ENCODE measurements around the gene SFMBT1.

Gene SFMBT1

DNA sequence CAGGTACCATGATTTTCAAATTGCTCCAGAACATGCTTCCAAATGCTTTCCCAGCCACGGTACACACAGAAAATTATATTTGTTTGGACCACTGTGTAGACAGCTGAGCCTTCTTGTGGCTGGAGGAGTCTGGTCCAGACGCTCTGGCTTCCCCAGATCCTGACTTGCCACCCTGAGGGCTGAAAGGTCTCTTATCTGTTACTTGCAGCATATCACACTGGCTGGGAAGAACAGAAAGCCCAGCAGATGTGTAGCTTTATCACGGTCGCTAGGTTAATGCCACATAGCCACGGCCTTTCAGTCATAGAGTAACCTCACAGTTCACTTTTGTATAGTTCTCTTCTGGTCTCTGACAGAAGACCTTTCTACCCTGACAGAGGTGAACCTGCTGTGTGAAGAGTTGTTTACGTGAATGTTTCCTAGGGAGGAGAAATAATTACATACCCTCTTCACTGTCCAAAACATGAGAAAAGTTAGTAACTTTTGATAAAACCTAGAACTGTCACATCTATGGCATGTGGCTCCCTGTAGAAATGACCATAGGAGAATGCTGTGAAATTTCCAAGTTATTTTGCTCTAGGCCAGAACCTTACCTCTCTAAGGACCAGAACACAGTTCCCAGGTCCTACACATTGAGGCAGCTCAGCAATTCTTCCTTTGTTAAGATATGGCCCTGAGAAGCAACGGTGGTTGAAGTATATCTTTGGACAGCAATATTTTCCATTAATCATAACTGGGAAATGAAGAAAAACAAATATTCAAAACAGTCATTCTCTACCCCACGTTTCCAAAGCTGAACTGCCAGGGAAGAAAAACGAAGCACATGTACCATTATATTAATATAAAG, 132.8 kb downstream of the SFMBT1 start:
- Histone ChIP-seq H3K27ac (ENCODE audit: extremely low read depth, low read depth, low read length) (no peak overlapping the region), H3K36me3 (ENCODE audit: control insufficient read depth in 2 of 2, insufficient read depth in 1 of 2, low read length in 2 of 2) (peaks cover 4 to 43% of the 10 kb centered on the region in 2 experiments; a peak in 2 of 3 replicates), H3K9me3 (ENCODE audit: control insufficient read depth, insufficient read depth, low read depth, low read length) (no peaks in the 10 kb centered on the region), H3K4me3 (ENCODE audit: low read depth, low read length) (no peak overlapping the region), H3K4me1 (ENCODE audit: control insufficient read depth, insufficient read depth, low read length) (no peaks in the 10 kb centered on the region)
- ChIA-PET CTCF (interaction anchor here (1.2 kb wide), 1 partner anchor 22 kb away, joined by 3 read pairs; no protein-coding TSS in a partner anchor), POLR2A (no interaction called here)
- TF ChIP-seq SP3 (tag by site-specific recombination; IDR thresholded peaks at IDR 0.05) (no peak), HOXC10 (CRISPR knock-in tag; IDR thresholded peaks at IDR 0.05) (no peak), KLF9 (tag by site-specific recombination; IDR thresholded peaks at IDR 0.05; ENCODE audit: low read depth) (no peak), ZNF155 (tag by site-specific recombination; IDR thresholded peaks at IDR 0.05) (no peak), KLF16 (tag by site-specific recombination; IDR thresholded peaks at IDR 0.05) (no peak), ZNF654 (tag by site-specific recombination; IDR thresholded peaks at IDR 0.05; ENCODE audit: low read depth) (no peak), ZNF335 (tag by site-specific recombination; conservative IDR thresholded peaks at IDR 0.05) (no peak), ZNF133 (tag by site-specific recombination; IDR thresholded peaks at IDR 0.05) (no peak), GFI1B (tag by site-specific recombination; IDR thresholded peaks at IDR 0.05) (no peak)
- TF ChIP-seq, protein P1, sequence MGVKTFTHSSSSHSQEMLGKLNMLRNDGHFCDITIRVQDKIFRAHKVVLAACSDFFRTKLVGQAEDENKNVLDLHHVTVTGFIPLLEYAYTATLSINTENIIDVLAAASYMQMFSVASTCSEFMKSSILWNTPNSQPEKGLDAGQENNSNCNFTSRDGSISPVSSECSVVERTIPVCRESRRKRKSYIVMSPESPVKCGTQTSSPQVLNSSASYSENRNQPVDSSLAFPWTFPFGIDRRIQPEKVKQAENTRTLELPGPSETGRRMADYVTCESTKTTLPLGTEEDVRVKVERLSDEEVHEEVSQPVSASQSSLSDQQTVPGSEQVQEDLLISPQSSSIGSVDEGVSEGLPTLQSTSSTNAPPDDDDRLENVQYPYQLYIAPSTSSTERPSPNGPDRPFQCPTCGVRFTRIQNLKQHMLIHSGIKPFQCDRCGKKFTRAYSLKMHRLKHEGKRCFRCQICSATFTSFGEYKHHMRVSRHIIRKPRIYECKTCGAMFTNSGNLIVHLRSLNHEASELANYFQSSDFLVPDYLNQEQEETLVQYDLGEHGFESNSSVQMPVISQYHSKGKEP (tag by site-specific recombination; IDR thresholded peaks at IDR 0.05) = no peak
- TF ChIP-seq, protein P2, sequence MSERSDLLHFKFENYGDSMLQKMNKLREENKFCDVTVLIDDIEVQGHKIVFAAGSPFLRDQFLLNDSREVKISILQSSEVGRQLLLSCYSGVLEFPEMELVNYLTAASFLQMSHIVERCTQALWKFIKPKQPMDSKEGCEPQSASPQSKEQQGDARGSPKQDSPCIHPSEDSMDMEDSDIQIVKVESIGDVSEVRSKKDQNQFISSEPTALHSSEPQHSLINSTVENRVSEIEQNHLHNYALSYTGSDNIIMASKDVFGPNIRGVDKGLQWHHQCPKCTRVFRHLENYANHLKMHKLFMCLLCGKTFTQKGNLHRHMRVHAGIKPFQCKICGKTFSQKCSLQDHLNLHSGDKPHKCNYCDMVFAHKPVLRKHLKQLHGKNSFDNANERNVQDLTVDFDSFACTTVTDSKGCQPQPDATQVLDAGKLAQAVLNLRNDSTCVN (tag by site-specific recombination; optimal IDR thresholded peaks at IDR 0.05) = no peak

DNA sequence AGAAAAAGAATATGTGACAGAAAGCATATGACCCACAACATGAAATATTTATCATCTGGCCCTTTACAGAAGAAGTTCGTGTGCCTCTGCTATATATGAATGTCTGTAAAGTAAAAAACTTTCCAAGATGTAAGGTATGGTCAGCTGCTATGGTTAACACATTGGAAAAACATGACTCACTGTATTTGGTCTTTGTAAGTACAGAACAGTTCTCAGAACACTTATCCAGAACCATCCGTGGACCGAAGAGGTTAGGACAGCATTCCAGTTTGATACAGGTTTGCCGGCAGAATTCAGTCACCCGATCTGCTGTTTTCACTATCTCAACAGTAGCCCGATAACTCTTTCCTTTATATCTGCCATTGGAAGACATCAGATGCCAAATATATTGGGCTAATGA, 135.1 kb downstream of the SFMBT1 start:
- ChIA-PET POLR2A (no interaction called here), CTCF (no interaction called here)
- Histone ChIP-seq H3K36me3 (ENCODE audit: control insufficient read depth in 2 of 2, insufficient read depth in 1 of 2, low read length in 2 of 2) (peaks cover 4 to 52% of the 10 kb centered on the region in 2 experiments; a peak in 2 of 3 replicates), H3K4me1 (ENCODE audit: control insufficient read depth, insufficient read depth, low read length) (no peaks in the 10 kb centered on the region), H3K9me3 (ENCODE audit: control insufficient read depth, insufficient read depth, low read depth, low read length) (no peaks in the 10 kb centered on the region), H3K4me3 (ENCODE audit: low read depth, low read length) (no peak overlapping the region), H3K27ac (ENCODE audit: extremely low read depth, low read depth, low read length) (no peak overlapping the region)
- TF ChIP-seq IKZF3 (tag by site-specific recombination; IDR thresholded peaks at IDR 0.05) (no peak), ZNF514 (tag by site-specific recombination; IDR thresholded peaks at IDR 0.05) (no peak), ZSCAN16 (tag by site-specific recombination; IDR thresholded peaks at IDR 0.05) (no peak), ZNF184 (tag by site-specific recombination; IDR thresholded peaks at IDR 0.05) (no peak), BCL11B (tag by site-specific recombination; IDR thresholded peaks at IDR 0.05; ENCODE audit: low read depth) (no peak), SCRT2 (tag by site-specific recombination; IDR thresholded peaks at IDR 0.05) (no peak), ZNF830 (tag by site-specific recombination; IDR thresholded peaks at IDR 0.05; ENCODE audit: low read depth) (no peak), ZNF2 (tag by site-specific recombination; IDR thresholded peaks at IDR 0.05) (no peak)
- TF ChIP-seq, protein P3, sequence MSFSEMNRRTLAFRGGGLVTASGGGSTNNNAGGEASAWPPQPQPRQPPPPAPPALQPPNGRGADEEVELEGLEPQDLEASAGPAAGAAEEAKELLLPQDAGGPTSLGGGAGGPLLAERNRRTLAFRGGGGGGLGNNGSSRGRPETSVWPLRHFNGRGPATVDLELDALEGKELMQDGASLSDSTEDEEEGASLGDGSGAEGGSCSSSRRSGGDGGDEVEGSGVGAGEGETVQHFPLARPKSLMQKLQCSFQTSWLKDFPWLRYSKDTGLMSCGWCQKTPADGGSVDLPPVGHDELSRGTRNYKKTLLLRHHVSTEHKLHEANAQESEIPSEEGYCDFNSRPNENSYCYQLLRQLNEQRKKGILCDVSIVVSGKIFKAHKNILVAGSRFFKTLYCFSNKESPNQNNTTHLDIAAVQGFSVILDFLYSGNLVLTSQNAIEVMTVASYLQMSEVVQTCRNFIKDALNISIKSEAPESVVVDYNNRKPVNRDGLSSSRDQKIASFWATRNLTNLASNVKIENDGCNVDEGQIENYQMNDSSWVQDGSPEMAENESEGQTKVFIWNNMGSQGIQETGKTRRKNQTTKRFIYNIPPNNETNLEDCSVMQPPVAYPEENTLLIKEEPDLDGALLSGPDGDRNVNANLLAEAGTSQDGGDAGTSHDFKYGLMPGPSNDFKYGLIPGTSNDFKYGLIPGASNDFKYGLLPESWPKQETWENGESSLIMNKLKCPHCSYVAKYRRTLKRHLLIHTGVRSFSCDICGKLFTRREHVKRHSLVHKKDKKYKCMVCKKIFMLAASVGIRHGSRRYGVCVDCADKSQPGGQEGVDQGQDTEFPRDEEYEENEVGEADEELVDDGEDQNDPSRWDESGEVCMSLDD (tag by site-specific recombination; IDR thresholded peaks at IDR 0.05) = no peak
- TF ChIP-seq, protein P1 (tag by site-specific recombination; IDR thresholded peaks at IDR 0.05) = no peak
- TF ChIP-seq, protein P4, sequence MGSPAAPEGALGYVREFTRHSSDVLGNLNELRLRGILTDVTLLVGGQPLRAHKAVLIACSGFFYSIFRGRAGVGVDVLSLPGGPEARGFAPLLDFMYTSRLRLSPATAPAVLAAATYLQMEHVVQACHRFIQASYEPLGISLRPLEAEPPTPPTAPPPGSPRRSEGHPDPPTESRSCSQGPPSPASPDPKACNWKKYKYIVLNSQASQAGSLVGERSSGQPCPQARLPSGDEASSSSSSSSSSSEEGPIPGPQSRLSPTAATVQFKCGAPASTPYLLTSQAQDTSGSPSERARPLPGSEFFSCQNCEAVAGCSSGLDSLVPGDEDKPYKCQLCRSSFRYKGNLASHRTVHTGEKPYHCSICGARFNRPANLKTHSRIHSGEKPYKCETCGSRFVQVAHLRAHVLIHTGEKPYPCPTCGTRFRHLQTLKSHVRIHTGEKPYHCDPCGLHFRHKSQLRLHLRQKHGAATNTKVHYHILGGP (tag by site-specific recombination; IDR thresholded peaks at IDR 0.05) = no peak
- TF ChIP-seq, protein P5, sequence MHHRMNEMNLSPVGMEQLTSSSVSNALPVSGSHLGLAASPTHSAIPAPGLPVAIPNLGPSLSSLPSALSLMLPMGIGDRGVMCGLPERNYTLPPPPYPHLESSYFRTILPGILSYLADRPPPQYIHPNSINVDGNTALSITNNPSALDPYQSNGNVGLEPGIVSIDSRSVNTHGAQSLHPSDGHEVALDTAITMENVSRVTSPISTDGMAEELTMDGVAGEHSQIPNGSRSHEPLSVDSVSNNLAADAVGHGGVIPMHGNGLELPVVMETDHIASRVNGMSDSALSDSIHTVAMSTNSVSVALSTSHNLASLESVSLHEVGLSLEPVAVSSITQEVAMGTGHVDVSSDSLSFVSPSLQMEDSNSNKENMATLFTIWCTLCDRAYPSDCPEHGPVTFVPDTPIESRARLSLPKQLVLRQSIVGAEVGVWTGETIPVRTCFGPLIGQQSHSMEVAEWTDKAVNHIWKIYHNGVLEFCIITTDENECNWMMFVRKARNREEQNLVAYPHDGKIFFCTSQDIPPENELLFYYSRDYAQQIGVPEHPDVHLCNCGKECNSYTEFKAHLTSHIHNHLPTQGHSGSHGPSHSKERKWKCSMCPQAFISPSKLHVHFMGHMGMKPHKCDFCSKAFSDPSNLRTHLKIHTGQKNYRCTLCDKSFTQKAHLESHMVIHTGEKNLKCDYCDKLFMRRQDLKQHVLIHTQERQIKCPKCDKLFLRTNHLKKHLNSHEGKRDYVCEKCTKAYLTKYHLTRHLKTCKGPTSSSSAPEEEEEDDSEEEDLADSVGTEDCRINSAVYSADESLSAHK (tag by site-specific recombination; IDR thresholded peaks at IDR 0.05) = no peak

Measured in HEK293 (cell line).